ENCODE measurements around the gene RAD1.
"Not testable (repeated sequence)": the region's sequence is repeated elsewhere in the genome, so short reads cannot be mapped to it uniquely, and the experiment has no call there.

The RAD1 gene

GRCh38 chr5:34915139-34915855 lies at the start of gene RAD1, which contains the start of gene BRIX1:
Gene RAD1, minus strand, starts transcription at chr5:34915504. Its CDS starts 612 bp downstream, at chr5:34914892.
Gene BRIX1, plus strand, starts transcription at chr5:34915711. Its CDS starts 28 bp downstream, at chr5:34915739.
- ATAC-seq: peak; percentile 99 to 100

GRCh38 chr5:34959323-34959722 lies 44.0 kb upstream of the RAD1 start:
- ATAC-seq: peak; percentile 65 to 69

- peak in 1 of 2 donors; percentile 46 for ATAC-seq
Observed at GRCh38 chr5:34957857-34958690, 42.8 kb upstream of the RAD1 start.

GRCh38 chr5:34957321-34957720 lies 42.0 kb upstream of the RAD1 start:
- no peak for ATAC-seq

GRCh38 chr5:34944460-34945047 lies 29.2 kb upstream of the RAD1 start:
- no peak for ATAC-seq

- no peak for ATAC-seq
Observed at GRCh38 chr5:34944044-34944443, 28.7 kb upstream of the RAD1 start.

GRCh38 chr5:34941936-34942335 lies 26.6 kb upstream of the RAD1 start:
- ATAC-seq: no peak

GRCh38 chr5:34932947-34933346 lies 17.6 kb upstream of the RAD1 start:
- ATAC-seq: no peak

- no peak for ATAC-seq
Observed at GRCh38 chr5:34930870-34931269, 15.6 kb upstream of the RAD1 start.

- ATAC-seq: no peak
Observed at GRCh38 chr5:34930462-34930844, 15.1 kb upstream of the RAD1 start.

GRCh38 chr5:34929720-34930461 lies 14.6 kb upstream of the RAD1 start:
- peak; percentile 80 for ATAC-seq

GRCh38 chr5:34929134-34929719 lies 13.9 kb upstream of the RAD1 start, which contains the start of gene DNAJC21:
Gene DNAJC21, plus strand, starts transcription at chr5:34929559. Its CDS starts 261 bp downstream, at chr5:34929820.
- peak; percentile 87 to 90 for ATAC-seq

GRCh38 chr5:34928267-34928666 lies 13.0 kb upstream of the RAD1 start:
- ATAC-seq: no peak

GRCh38 chr5:34927785-34928184 lies 12.5 kb upstream of the RAD1 start:
- ATAC-seq: no peak

GRCh38 chr5:34926318-34926888 lies 11.1 kb upstream of the RAD1 start:
- ATAC-seq: no peak

GRCh38 chr5:34924462-34924765 lies 9.1 kb upstream of the RAD1 start:
- ATAC-seq: no peak

GRCh38 chr5:34923694-34924461 lies 8.6 kb upstream of the RAD1 start:
- ATAC-seq: peak; percentile 97

GRCh38 chr5:34923256-34923655 lies 8.0 kb upstream of the RAD1 start:
- ATAC-seq: not testable (repeated sequence)

GRCh38 chr5:34919077-34919476 lies 3.8 kb upstream of the RAD1 start:
- ATAC-seq: no peak

- ATAC-seq: no peak
Observed at GRCh38 chr5:34918025-34918424, 2.7 kb upstream of the RAD1 start.

- no peak for ATAC-seq
Observed at GRCh38 chr5:34916518-34916917, 1.2 kb upstream of the RAD1 start.
